GM23248 (cell line): ENCODE results near the gene GNAL. TPM values are rescaled to one million over a fixed set of nuclear protein-coding genes. Genes with fewer than 3 reads are reported as not detected.
"Not testable (repeated sequence)": the region's sequence is repeated elsewhere in the genome, so short reads cannot be mapped to it uniquely, and the experiment has no call there.

Experiments
- DNase-seq: peaks from one replicate; pipeline ENCODE4 v3.0.0-alpha.2; 2015
- H2AFZ ChIP-seq: fragments of 200-600 bp; sonication (generic); 2 replicates; pipeline ENCODE4 v1.6.1; 2016; ENCODE audit warnings: antibody characterized with exemption
- H3F3A ChIP-seq: fragments of 200-600 bp; sonication (generic); 2 replicates; pipeline ENCODE4 v1.6.1; 2016; ENCODE audit warnings: mild to moderate bottlenecking, antibody characterized with exemption, mixed run types; ENCODE audit not compliant: insufficient read depth
- H3K27ac ChIP-seq: fragments of 200-600 bp; sonication (generic); 2 replicates; pipeline ENCODE4 v1.5.1; 2016; ENCODE audit warnings: mild to moderate bottlenecking
- H3K27me3 ChIP-seq: fragments of 200-600 bp; sonication (generic); replicated peaks from 2 replicates; pipeline ENCODE4 v1.6.1; 2016; ENCODE audit warnings: mild to moderate bottlenecking; ENCODE audit not compliant: insufficient read depth
- H3K36me3 ChIP-seq: fragments of 200-600 bp; sonication (generic); 2 replicates; pipeline ENCODE4 v1.6.1; 2016; ENCODE audit warnings: low read depth, mild to moderate bottlenecking
- H3K4me1 ChIP-seq: fragments of 200-600 bp; sonication (generic); 2 replicates; pipeline ENCODE4 v1.6.1; 2016; ENCODE audit warnings: mild to moderate bottlenecking; ENCODE audit not compliant: insufficient read depth
- H3K4me2 ChIP-seq: fragments of 200-600 bp; sonication (generic); one replicate; pipeline ENCODE4 v1.6.1; 2016; ENCODE audit warnings: mild to moderate bottlenecking; ENCODE audit not compliant: unreplicated experiment
- H3K4me3 ChIP-seq: fragments of 200-600 bp; sonication (generic); 2 replicates; pipeline ENCODE4 v1.5.1; 2016; ENCODE audit warnings: mild to moderate bottlenecking
- H3K79me2 ChIP-seq: fragments of 200-600 bp; sonication (generic); 2 replicates; pipeline ENCODE4 v1.6.1; 2016; ENCODE audit warnings: mild to moderate bottlenecking; ENCODE audit not compliant: insufficient read depth
- H3K9ac ChIP-seq: fragments of 200-600 bp; sonication (generic); 2 replicates; pipeline ENCODE4 v1.6.1; 2016; ENCODE audit warnings: mild to moderate bottlenecking
- H3K9me2 ChIP-seq: fragments of 200-600 bp; sonication (generic); 2 replicates; pipeline ENCODE4 v1.6.1; 2016; ENCODE audit warnings: mixed run types, mild to moderate bottlenecking, moderate library complexity; ENCODE audit not compliant: insufficient read depth
- H3K9me3 ChIP-seq: fragments of 200-600 bp; sonication (generic); one replicate; pipeline ENCODE4 v1.6.1; 2017; ENCODE audit warnings: low read depth
- H4K20me1 ChIP-seq: fragments of 200-600 bp; sonication (generic); 2 replicates; pipeline ENCODE4 v1.6.0; 2016; ENCODE audit not compliant: insufficient read depth
- EZH2 ChIP-seq: fragments of 200-600 bp; sonication (generic); IDR thresholded peaks from 2 replicates; pipeline ENCODE4 v1.6.1; 2018; ENCODE audit warnings: antibody characterized with exemption, mild to moderate bottlenecking; ENCODE audit not compliant: insufficient read depth, poor library complexity, severe bottlenecking
- EZH2phosphoT487 ChIP-seq: fragments of 200-600 bp; sonication (generic); IDR thresholded peaks from 2 replicates; pipeline ENCODE4 v1.6.1; 2018; ENCODE audit warnings: antibody characterized with exemption, moderate library complexity, mild to moderate bottlenecking, low read depth; ENCODE audit not compliant: insufficient read depth
- WGBS, 2 experiments: methylation state at CpG; one replicate each; pipeline ENCODE4 v1.1.6; 2015 to 2017; ENCODE audit warnings: low lambda C conversion rate in 2 of 2, low coverage in 1 of 2; ENCODE audit errors: missing lambda C conversion rate in 2 of 2; 5-methylcytosine and 5-hydroxymethylcytosine counted together
- in situ Hi-C: fragments of 300-500 bp; cut with MboI; formaldehyde crosslinking; loops from 2 replicates; pipeline ENCODE4 v1.15.0; 2020
- polyA plus RNA-seq: library from polyadenylated mRNA; unstranded; fragments of >200 nt; fragmentation: Nextera tagmentation; extraction: Ambion mirVana; gene quantifications from 2 replicates; pipeline ENCODE4 v1.2.1, GENCODE V29; 2016
- total RNA-seq: library from RNA; depleted of rRNA; stranded (reverse); fragments of >200 nt; shearing (Covaris generic); gene quantifications from 2 replicates; pipeline ENCODE4 v1.2.3, GENCODE V29; 2014

GNAL gene
- total and polyA plus RNA-seq, 2 experiments from 2014 or later: 0.19 to 3.0 TPM

- no peak overlapping the region for H3K9ac ChIP-seq
- peaks cover under 1% of the 10 kb centered on the region; the same call in 1 of the 2 replicates for H3K4me1 ChIP-seq
- in situ Hi-C loops: no loop called here
- no peak overlapping the region for H3K4me2 ChIP-seq
- H3K27me3 ChIP-seq: no peaks in the 10 kb centered on the region
- H3F3A ChIP-seq: no peaks in the 10 kb centered on the region
- WGBS, 2 experiments: 88 to 94% methylated on average over 2 of the region's 2 CpGs
- no peaks in the 10 kb centered on the region for H3K9me2 ChIP-seq
- H3K36me3 ChIP-seq: no peaks in the 10 kb centered on the region
- TF ChIP-seq EZH2 (no peak), EZH2phosphoT487 (no peak)
- no peak for DNase-seq
- no peak overlapping the region for H2AFZ ChIP-seq
- no peak overlapping the region for H3K4me3 ChIP-seq
- H4K20me1 ChIP-seq: no peaks in the 10 kb centered on the region
- no peaks in the 10 kb centered on the region for H3K79me2 ChIP-seq
- H3K27ac ChIP-seq: no peak overlapping the region
- no peaks in the 10 kb centered on the region for H3K9me3 ChIP-seq
Observed at GRCh38 chr18:11888726-11889125, 199.7 kb downstream of the GNAL start.

- Histone ChIP-seq H3K4me3 (no peak overlapping the region), H3F3A (no peaks in the 10 kb centered on the region), H4K20me1 (no peaks in the 10 kb centered on the region), H3K4me2 (no peak overlapping the region), H3K9ac (no peak overlapping the region), H3K9me3 (no peaks in the 10 kb centered on the region), H3K79me2 (no peaks in the 10 kb centered on the region), H3K4me1 (peaks cover 6% of the 10 kb centered on the region), H3K9me2 (no peaks in the 10 kb centered on the region), H3K27me3 (no peaks in the 10 kb centered on the region), H3K27ac (no peak overlapping the region), H2AFZ (no peak overlapping the region), H3K36me3 (no peaks in the 10 kb centered on the region)
- WGBS, 2 experiments: 95% methylated on average over 5 of the region's 5 CpGs
- TF ChIP-seq EZH2phosphoT487: no peak
- in situ Hi-C loops: no loop called here
- no peak for DNase-seq
Observed at GRCh38 chr18:11889284-11889683, 200.2 kb downstream of the GNAL start.

- 97 to 99% methylated on average over 9 of the region's 9 CpGs for WGBS, 2 experiments
- Histone ChIP-seq H3K9me3 (no peaks in the 10 kb centered on the region), H3K36me3 (no peaks in the 10 kb centered on the region), H4K20me1 (no peaks in the 10 kb centered on the region), H3K27ac (no peak overlapping the region), H2AFZ (no peak overlapping the region), H3K27me3 (no peaks in the 10 kb centered on the region), H3K4me2 (no peak overlapping the region), H3K9me2 (no peaks in the 10 kb centered on the region), H3F3A (no peaks in the 10 kb centered on the region), H3K4me1 (peaks cover 7% of the 10 kb centered on the region), H3K9ac (no peak overlapping the region), H3K79me2 (no peaks in the 10 kb centered on the region), H3K4me3 (no peak overlapping the region)
- in situ Hi-C loops: no loop called here
- no peak for DNase-seq
- no peak for TF ChIP-seq EZH2
- no peak for TF ChIP-seq EZH2phosphoT487
Observed at GRCh38 chr18:11891737-11892136, 202.7 kb downstream of the GNAL start.

- H3K4me2 ChIP-seq, H3K79me2 ChIP-seq, H3K27me3 ChIP-seq, in situ Hi-C loops, H3K9me3 ChIP-seq, H3K36me3 ChIP-seq, H3K9ac ChIP-seq, DNase-seq, H2AFZ ChIP-seq, H3K4me3 ChIP-seq, H3K9me2 ChIP-seq, H3K27ac ChIP-seq, H4K20me1 ChIP-seq, H3K4me1 ChIP-seq, H3F3A ChIP-seq: not testable (repeated sequence)
- WGBS, 2 experiments: 80 to 83% methylated on average over 7 of the region's 7 CpGs
Observed at GRCh38 chr18:11892438-11892837, 203.4 kb downstream of the GNAL start.

GRCh38 chr18:11897781-11898180 lies 208.7 kb downstream of the GNAL start:
- in situ Hi-C loops: no loop called here
- Histone ChIP-seq H3K27ac (no peak overlapping the region), H3K4me1 (peaks cover 7% of the 10 kb centered on the region), H4K20me1 (no peaks in the 10 kb centered on the region), H3K9ac (no peak overlapping the region), H3K9me3 (no peaks in the 10 kb centered on the region), H3K9me2 (no peaks in the 10 kb centered on the region), H3K4me2 (no peak overlapping the region), H3K79me2 (no peaks in the 10 kb centered on the region), H3K4me3 (no peak overlapping the region), H3K27me3 (no peaks in the 10 kb centered on the region), H3K36me3 (0 out of 2 replicates have a peak, but pooled peaks cover 3% of the 10 kb centered on the region), H2AFZ (no peak overlapping the region), H3F3A (no peaks in the 10 kb centered on the region)
- WGBS, 2 experiments: 89 to 100% methylated on average over 1 of the region's 1 CpG
- TF ChIP-seq EZH2phosphoT487 (no peak), EZH2 (no peak)
- no peak for DNase-seq
